ENCODE results near the gene TRABD2B. TPM values are rescaled to one million over a fixed set of nuclear protein-coding genes. Genes with fewer than 3 reads are reported as not detected.

TRABD2B gene
- total RNA-seq, 1 experiment from 2014 or later, result 10.3 TPM

DNA sequence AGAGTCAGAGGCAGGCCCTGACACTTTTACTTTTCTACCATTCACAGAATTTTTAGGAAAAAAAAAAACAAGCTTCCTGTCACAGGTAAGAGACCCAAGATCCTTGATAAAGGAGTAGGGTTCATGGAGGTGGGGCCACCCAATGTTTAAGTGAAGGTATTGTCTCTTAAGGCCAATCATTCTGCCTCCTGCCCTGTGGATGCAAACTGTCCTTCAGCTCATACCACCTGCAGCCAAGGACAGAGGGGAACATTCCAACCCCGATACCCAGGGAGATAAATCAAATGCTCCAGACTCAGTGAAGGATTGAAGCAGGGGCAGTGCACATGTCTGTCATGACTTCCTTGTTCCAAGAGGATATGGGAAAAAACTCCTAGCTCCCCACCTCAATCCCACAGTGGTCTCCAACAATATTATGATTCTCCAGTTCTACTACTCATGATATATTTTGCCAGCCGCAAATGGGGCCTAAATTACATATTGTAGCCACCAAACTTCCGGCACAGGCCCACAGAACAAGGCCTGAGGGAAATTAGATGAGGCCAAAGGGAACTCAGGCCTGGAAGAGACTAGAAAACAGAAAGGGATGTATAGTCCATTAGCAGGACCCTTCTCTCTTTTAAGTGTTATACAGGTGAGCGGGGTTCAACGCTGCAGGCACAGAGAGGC lies 59.5 kb downstream of the TRABD2B start:
- POLR2A ChIA-PET, result interaction anchor here (0.7 kb wide), 1 partner anchor 38 kb away, joined by 3 read pairs; no protein-coding TSS in a partner anchor

GRCh38 chr1:47936916-47937551 lies 60.2 kb downstream of the TRABD2B start:
- DNase-seq (ENCODE audit: low spot score) (no peak), ATAC-seq (no peak)
- Mint-ChIP-seq H3K27ac (no peak overlapping the region), H3K4me3 (no peak overlapping the region), H3K9me3 (no peaks in the 10 kb centered on the region), H3K27me3 (ENCODE audit: low read depth) (no peaks in the 10 kb centered on the region; the same call in 1 of the 2 replicates), H3K4me1 (peaks cover 21% of the 10 kb centered on the region), H3K36me3 (no peaks in the 10 kb centered on the region)
- POLR2A ChIA-PET, result interaction anchor here (0.7 kb wide), 1 partner anchor 37 kb away, joined by 3 read pairs; no protein-coding TSS in a partner anchor
- CTCF ChIA-PET, result no interaction called here
- no peak for TF ChIP-seq RORB (CRISPR knock-in tag; IDR thresholded peaks at IDR 0.05)
- TF ChIP-seq NR2C2 (CRISPR knock-in tag; IDR thresholded peaks at IDR 0.05), result no peak
- TF ChIP-seq CTCF (IDR thresholded peaks at IDR 0.05), result no peak
- TF ChIP-seq NFATC4 (CRISPR knock-in tag; IDR thresholded peaks at IDR 0.05), result no peak
- no peak for TF ChIP-seq ZNF263 (CRISPR knock-in tag; IDR thresholded peaks at IDR 0.05; ENCODE audit: low read depth)
- TF ChIP-seq GABPB1 (CRISPR knock-in tag; IDR thresholded peaks at IDR 0.05), result no peak
- TF ChIP-seq JUN (CRISPR knock-in tag; IDR thresholded peaks at IDR 0.05), result no peak
- TF ChIP-seq, protein P1, sequence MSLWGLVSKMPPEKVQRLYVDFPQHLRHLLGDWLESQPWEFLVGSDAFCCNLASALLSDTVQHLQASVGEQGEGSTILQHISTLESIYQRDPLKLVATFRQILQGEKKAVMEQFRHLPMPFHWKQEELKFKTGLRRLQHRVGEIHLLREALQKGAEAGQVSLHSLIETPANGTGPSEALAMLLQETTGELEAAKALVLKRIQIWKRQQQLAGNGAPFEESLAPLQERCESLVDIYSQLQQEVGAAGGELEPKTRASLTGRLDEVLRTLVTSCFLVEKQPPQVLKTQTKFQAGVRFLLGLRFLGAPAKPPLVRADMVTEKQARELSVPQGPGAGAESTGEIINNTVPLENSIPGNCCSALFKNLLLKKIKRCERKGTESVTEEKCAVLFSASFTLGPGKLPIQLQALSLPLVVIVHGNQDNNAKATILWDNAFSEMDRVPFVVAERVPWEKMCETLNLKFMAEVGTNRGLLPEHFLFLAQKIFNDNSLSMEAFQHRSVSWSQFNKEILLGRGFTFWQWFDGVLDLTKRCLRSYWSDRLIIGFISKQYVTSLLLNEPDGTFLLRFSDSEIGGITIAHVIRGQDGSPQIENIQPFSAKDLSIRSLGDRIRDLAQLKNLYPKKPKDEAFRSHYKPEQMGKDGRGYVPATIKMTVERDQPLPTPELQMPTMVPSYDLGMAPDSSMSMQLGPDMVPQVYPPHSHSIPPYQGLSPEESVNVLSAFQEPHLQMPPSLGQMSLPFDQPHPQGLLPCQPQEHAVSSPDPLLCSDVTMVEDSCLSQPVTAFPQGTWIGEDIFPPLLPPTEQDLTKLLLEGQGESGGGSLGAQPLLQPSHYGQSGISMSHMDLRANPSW (CRISPR knock-in tag; conservative IDR thresholded peaks at IDR 0.05; ENCODE audit: low read depth), result no peak
- TF ChIP-seq CBFB (CRISPR knock-in tag; IDR thresholded peaks at IDR 0.05; ENCODE audit: low read depth), result no peak
- no peak for TF ChIP-seq ZNF396 (CRISPR knock-in tag; IDR thresholded peaks at IDR 0.05; ENCODE audit: borderline replicate concordance)
- no peak for TF ChIP-seq RELA (CRISPR knock-in tag; IDR thresholded peaks at IDR 0.05; ENCODE audit: borderline replicate concordance)

More for the DNA sequence above, 59.5 kb downstream of the TRABD2B start:
- H3K9me3 Mint-ChIP-seq, result no peaks in the 10 kb centered on the region
- H3K27ac Mint-ChIP-seq, result no peak overlapping the region
- peaks cover 17% of the 10 kb centered on the region for H3K4me1 Mint-ChIP-seq
- DNase-seq (ENCODE audit: low spot score) (no peak), ATAC-seq (no peak)
- H3K4me3 Mint-ChIP-seq, result no peak overlapping the region
- no peaks in the 10 kb centered on the region for H3K36me3 Mint-ChIP-seq
- no peak for TF ChIP-seq ZNF263 (CRISPR knock-in tag; IDR thresholded peaks at IDR 0.05; ENCODE audit: low read depth)
- no peak for TF ChIP-seq MAX (CRISPR knock-in tag; IDR thresholded peaks at IDR 0.05)
- TF ChIP-seq NFYB (CRISPR knock-in tag; conservative IDR thresholded peaks at IDR 0.05; ENCODE audit: low read depth), result no peak
- TF ChIP-seq ZNF396 (CRISPR knock-in tag; IDR thresholded peaks at IDR 0.05; ENCODE audit: borderline replicate concordance), result no peak
- no peak for TF ChIP-seq TP53 (CRISPR knock-in tag; IDR thresholded peaks at IDR 0.05)
- no peak for TF ChIP-seq SP1 (CRISPR knock-in tag; conservative IDR thresholded peaks at IDR 0.05)
- TF ChIP-seq ZNF232 (CRISPR knock-in tag; IDR thresholded peaks at IDR 0.05), result no peak
- TF ChIP-seq, protein P2, sequence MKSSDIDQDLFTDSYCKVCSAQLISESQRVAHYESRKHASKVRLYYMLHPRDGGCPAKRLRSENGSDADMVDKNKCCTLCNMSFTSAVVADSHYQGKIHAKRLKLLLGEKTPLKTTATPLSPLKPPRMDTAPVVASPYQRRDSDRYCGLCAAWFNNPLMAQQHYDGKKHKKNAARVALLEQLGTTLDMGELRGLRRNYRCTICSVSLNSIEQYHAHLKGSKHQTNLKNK (CRISPR knock-in tag; IDR thresholded peaks at IDR 0.05), result no peak
- no peak for TF ChIP-seq ZBTB21 (CRISPR knock-in tag; IDR thresholded peaks at IDR 0.05; ENCODE audit: borderline replicate concordance)
- TF ChIP-seq FOXK1 (CRISPR knock-in tag; IDR thresholded peaks at IDR 0.05), result no peak
- no peak for TF ChIP-seq KAT7 (CRISPR knock-in tag; IDR thresholded peaks at IDR 0.05; ENCODE audit: borderline replicate concordance)
- no peak for TF ChIP-seq ESRRA (CRISPR knock-in tag; IDR thresholded peaks at IDR 0.05; ENCODE audit: borderline replicate concordance)
- TF ChIP-seq IRF1 (CRISPR knock-in tag; IDR thresholded peaks at IDR 0.05), result no peak
- no peak for TF ChIP-seq CTCF (IDR thresholded peaks at IDR 0.05)
- no peak for TF ChIP-seq ZNF121 (CRISPR knock-in tag; IDR thresholded peaks at IDR 0.05)
- TF ChIP-seq FOXJ3 (CRISPR knock-in tag; IDR thresholded peaks at IDR 0.05; ENCODE audit: borderline replicate concordance), result no peak
- no peaks in the 10 kb centered on the region; the same call in 1 of the 2 replicates for H3K27me3 Mint-ChIP-seq (ENCODE audit: low read depth)
- CTCF ChIA-PET, result no interaction called here

Measured in WTC11 (cell line).